ENCODE data around the gene PRR5L. TPM values are rescaled to one million over a fixed set of nuclear protein-coding genes. Genes with fewer than 3 reads are reported as not detected.
A peak's percentile ranks its signal among the peaks of the same experiment; 100 is the strongest.

The PRR5L gene
- total and polyA plus RNA-seq, 8 donors: 10.6 to 27.0 (median 17.4) TPM

DNA sequence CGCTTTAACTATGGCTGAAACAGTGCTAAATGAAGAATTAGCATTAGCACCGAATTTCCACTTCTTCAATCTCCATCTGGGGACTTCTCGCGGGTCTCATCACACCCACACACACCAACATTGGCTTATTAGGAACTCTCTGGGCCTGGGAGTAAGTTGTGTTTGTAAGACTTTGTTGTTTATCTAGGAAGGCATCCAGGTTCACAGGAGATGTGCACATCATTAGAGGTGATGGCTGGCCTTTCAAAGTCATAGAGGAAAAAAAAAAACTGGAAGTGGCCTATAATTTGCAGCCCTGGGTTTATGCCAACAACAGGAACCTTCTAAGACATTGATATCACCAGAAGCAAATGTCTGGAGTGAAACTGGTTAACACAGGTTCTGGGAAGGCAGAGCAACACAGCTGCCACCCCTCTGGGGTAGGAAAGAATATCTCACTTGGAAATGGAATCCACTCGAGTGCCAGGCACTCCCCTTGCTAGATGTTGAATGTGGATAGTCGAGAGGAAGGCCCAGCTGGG, 129.5 kb downstream of the PRR5L start:
- H3K27ac ChIP-seq: peak overlapping the region in 1 of 2 donors; percentile 54
- peaks cover 28 to 29% of the 10 kb centered on the region in 2 donors for H3K4me1 ChIP-seq
- no peak for DNase-seq
- peak; percentile 32 for ATAC-seq
- TF ChIP-seq, protein P1, sequence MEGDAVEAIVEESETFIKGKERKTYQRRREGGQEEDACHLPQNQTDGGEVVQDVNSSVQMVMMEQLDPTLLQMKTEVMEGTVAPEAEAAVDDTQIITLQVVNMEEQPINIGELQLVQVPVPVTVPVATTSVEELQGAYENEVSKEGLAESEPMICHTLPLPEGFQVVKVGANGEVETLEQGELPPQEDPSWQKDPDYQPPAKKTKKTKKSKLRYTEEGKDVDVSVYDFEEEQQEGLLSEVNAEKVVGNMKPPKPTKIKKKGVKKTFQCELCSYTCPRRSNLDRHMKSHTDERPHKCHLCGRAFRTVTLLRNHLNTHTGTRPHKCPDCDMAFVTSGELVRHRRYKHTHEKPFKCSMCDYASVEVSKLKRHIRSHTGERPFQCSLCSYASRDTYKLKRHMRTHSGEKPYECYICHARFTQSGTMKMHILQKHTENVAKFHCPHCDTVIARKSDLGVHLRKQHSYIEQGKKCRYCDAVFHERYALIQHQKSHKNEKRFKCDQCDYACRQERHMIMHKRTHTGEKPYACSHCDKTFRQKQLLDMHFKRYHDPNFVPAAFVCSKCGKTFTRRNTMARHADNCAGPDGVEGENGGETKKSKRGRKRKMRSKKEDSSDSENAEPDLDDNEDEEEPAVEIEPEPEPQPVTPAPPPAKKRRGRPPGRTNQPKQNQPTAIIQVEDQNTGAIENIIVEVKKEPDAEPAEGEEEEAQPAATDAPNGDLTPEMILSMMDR (IDR thresholded peaks at IDR 0.05): no peak
- no peaks in the 10 kb centered on the region for H3K27me3 ChIP-seq
- intact Hi-C loops (cut with DNase I): no loop called here
- no peaks in the 10 kb centered on the region for H3K9me3 ChIP-seq
- no peak overlapping the region for H3K4me3 ChIP-seq
- H3K36me3 ChIP-seq: no peaks in the 10 kb centered on the region

DNA sequence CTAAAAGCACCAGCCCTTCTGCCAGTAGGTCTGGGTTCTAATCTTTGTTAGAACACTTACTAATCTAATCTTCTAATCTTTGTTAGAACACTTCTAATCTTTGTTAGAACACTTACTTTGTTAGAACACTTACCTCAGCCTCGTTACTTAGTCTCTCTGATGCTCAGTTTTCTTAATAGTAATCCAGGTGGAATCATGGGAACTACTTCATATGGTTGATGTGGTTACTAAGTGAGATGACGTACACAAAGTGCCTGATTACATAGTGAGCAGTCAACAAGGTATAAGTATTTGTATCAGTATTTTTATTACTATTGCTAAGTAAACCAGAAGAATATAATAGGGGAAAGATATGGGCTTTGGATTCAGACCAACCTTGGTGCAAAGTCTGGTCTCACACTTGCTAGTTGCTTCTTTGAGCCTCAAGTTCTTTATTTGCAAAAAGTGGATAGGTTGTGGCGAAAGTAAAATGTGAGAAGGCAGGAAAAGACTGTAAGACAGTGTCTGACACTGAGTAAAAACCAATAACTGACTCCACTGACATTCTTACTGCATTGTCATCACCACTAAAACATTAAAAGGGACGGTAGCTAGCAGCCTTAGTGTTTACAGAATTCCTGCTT, 130.2 kb downstream of the PRR5L start:
- no peak for DNase-seq
- no peaks in the 10 kb centered on the region for H3K36me3 ChIP-seq
- H3K27me3 ChIP-seq: no peaks in the 10 kb centered on the region
- peak overlapping the region; percentile 38 to 54 for H3K27ac ChIP-seq
- TF ChIP-seq, protein P1 (IDR thresholded peaks at IDR 0.05): no peak
- no peaks in the 10 kb centered on the region for H3K9me3 ChIP-seq
- no peak overlapping the region for H3K4me3 ChIP-seq
- peaks cover 23 to 24% of the 10 kb centered on the region in 2 donors for H3K4me1 ChIP-seq
- ATAC-seq: peak; percentile 45
- intact Hi-C loops (cut with DNase I): no loop called here

DNA sequence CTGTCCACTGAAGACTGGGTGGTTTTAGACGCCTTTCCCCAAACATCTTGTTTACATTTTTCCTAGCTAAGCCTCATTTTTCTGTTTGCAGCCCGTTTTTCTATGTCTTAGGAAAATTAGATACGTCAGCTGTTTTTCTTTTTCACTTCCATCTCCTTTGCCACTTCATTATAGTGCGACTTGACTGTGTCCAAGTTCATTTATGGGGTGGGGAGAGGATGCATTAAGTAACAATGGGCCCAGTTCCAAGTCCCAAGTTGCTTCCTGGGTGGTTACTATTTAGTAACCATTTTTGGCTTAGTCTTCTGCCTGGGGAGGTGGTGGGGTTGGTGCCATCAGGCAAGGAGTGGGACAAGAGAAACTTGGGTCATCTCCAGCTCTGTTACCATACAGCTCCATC, 131.0 kb downstream of the PRR5L start:
- Histone ChIP-seq H3K9me3 (no peaks in the 10 kb centered on the region), H3K4me3 (no peak overlapping the region), H3K27ac (peak overlapping the region; percentile 38 to 54), H3K27me3 (no peaks in the 10 kb centered on the region), H3K4me1 (peaks cover 16 to 19% of the 10 kb centered on the region in 2 donors), H3K36me3 (no peaks in the 10 kb centered on the region)
- ATAC-seq (peak; percentile 14), DNase-seq (peak in 2 of 4 donors; percentile 85 to 86)
- intact Hi-C loops (cut with DNase I): no loop called here
- TF ChIP-seq, protein P1 (IDR thresholded peaks at IDR 0.05): no peak

DNA sequence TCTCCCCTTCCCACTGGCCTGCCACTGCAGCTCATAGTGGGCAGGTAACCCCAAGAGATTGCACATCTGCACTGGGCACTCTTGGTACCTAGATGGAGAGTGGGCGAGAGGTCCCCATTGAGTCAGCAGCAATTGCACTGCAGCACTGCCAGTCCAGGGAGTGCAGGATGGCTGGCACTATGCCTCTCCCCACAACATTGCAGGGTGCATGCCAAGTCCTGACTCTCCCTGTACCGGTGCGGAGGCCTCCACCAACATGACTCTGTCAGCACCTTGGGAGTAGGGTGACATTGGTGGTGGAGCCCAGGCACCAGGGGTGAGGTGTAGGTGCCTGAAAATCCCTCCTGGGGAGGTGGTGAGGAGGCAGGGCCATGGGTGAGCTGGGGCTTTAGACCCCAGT, 131.8 kb downstream of the PRR5L start:
- H3K36me3 ChIP-seq: no peaks in the 10 kb centered on the region
- H3K9me3 ChIP-seq: no peaks in the 10 kb centered on the region
- intact Hi-C loops (cut with DNase I): no loop called here
- no peak overlapping the region for H3K4me3 ChIP-seq
- H3K27ac ChIP-seq: no peak overlapping the region
- DNase-seq (no peak), ATAC-seq (no peak)
- H3K4me1 ChIP-seq: peaks cover 14 to 19% of the 10 kb centered on the region in 2 donors
- TF ChIP-seq, protein P1 (IDR thresholded peaks at IDR 0.05): no peak
- no peaks in the 10 kb centered on the region for H3K27me3 ChIP-seq

DNA sequence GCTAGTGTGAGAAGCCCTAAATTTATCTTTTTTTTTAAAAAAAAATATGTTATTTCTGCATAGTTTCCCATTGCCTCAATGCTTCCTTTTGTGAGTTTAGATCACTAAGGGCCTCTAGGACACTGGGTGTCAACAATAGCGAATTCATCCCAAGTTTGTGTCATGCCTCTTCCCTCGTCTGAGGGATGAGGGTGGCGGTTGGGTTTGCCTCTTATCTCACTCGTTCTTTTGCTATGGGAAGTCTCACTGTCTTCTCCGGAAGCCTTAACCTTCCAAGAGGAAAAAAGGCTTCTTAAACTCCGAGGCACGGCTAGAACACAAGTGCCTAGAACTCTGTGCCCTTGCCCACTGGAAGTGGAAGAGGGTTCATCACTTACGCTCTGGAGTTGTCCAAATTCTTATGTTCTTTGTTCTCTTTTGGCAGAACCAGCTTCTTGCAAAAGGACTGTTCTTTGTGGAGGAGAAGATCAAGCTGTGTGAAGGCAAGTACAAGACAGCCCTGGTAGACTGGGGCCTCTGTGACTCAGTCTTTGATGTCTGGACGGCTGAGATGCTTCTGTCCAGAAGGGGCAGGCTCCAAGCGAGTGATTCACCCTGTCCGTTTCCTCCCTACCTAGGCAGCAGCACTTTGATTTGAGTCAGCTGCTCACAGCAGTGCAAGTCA, 135.5 kb downstream of the PRR5L start:
- Histone ChIP-seq H3K4me1 (peaks cover 18 to 22% of the 10 kb centered on the region in 2 donors), H3K27ac (peak overlapping the region; percentile 28 to 33), H3K4me3 (no peak overlapping the region), H3K9me3 (no peaks in the 10 kb centered on the region), H3K36me3 (no peaks in the 10 kb centered on the region), H3K27me3 (no peaks in the 10 kb centered on the region)
- DNase-seq: peak in 2 of 4 donors; percentile 56 to 76
- TF ChIP-seq, protein P1 (IDR thresholded peaks at IDR 0.05): no peak
- intact Hi-C loops (cut with DNase I): no loop called here
- peak; percentile 89 for ATAC-seq
